GM23338 (cell line): ENCODE results near the gene CHRD. TPM values are rescaled to one million over a fixed set of nuclear protein-coding genes. Genes with fewer than 3 reads are reported as not detected.

ENCODE experiments used
- ATAC-seq: fragments of 200-7000 bp; cut with Tn5 transposase; 3 replicates; pipeline ENCODE4 v1.9.1; 2020
- DNase-seq: peaks from one replicate; pipeline ENCODE4 v3.0.0-alpha.2; 2015; ENCODE audit warnings: low spot score
- H2AFZ ChIP-seq: fragments of 200-600 bp; sonication (generic); 2 replicates; pipeline ENCODE4 v1.8.0; 2016; ENCODE audit warnings: antibody characterized with exemption, mild to moderate bottlenecking, moderate library complexity
- H3F3A ChIP-seq: fragments of 200-600 bp; sonication (generic); replicated peaks from 2 replicates; pipeline ENCODE4 v1.8.0; 2017; ENCODE audit warnings: antibody characterized with exemption, mixed run types, low read depth
- H3K27ac ChIP-seq: fragments of 200-600 bp; sonication (generic); 2 replicates; pipeline ENCODE4 v1.6.1; 2016; ENCODE audit warnings: low read depth
- H3K27me3 ChIP-seq: fragments of 200-600 bp; sonication (generic); 2 replicates; pipeline ENCODE4 v1.8.0; 2016; ENCODE audit warnings: mild to moderate bottlenecking, mixed run types, moderate library complexity; ENCODE audit not compliant: insufficient read depth
- H3K36me3 ChIP-seq: fragments of 200-600 bp; sonication (generic); 2 replicates; pipeline ENCODE4 v1.8.0; 2016; ENCODE audit warnings: mild to moderate bottlenecking; ENCODE audit not compliant: insufficient read depth
- H3K4me1 ChIP-seq: fragments of 200-600 bp; sonication (generic); 2 replicates; pipeline ENCODE4 v1.8.0; 2016; ENCODE audit warnings: mild to moderate bottlenecking, moderate library complexity; ENCODE audit not compliant: insufficient read depth
- H3K4me2 ChIP-seq: fragments of 200-600 bp; sonication (generic); 2 replicates; pipeline ENCODE4 v1.7.1; 2017; ENCODE audit warnings: mixed run types
- H3K4me3 ChIP-seq: fragments of 200-600 bp; sonication (generic); 2 replicates; pipeline ENCODE4 v1.6.1; 2016; ENCODE audit warnings: mixed run types
- H3K79me2 ChIP-seq: fragments of 200-600 bp; sonication (generic); replicated peaks from 2 replicates; pipeline ENCODE4 v1.8.0; 2017; ENCODE audit warnings: mild to moderate bottlenecking; ENCODE audit not compliant: insufficient read depth
- H3K9me2 ChIP-seq: fragments of 200-600 bp; sonication (generic); 2 replicates; pipeline ENCODE4 v1.8.0; 2017; ENCODE audit not compliant: insufficient read depth
- H4K20me1 ChIP-seq: fragments of 200-600 bp; sonication (generic); replicated peaks from 2 replicates; pipeline ENCODE4 v1.8.0; 2017; ENCODE audit warnings: mild to moderate bottlenecking; ENCODE audit not compliant: insufficient read depth
- H3K27ac Mint-ChIP-seq: 2 replicates; pipeline ENCODE4 v1.8.0; 2020; ENCODE audit warnings: inconsistent platforms, mild to moderate bottlenecking, moderate library complexity, mixed read lengths
- H3K27me3 Mint-ChIP-seq: 3 replicates; pipeline ENCODE4 v1.8.0; 2022; ENCODE audit warnings: low read depth, mild to moderate bottlenecking, moderate library complexity, mixed read lengths, inconsistent platforms; ENCODE audit not compliant: insufficient read depth, poor library complexity
- H3K36me3 Mint-ChIP-seq: 3 replicates; pipeline ENCODE4 v1.8.0; 2021; ENCODE audit warnings: low read depth, mild to moderate bottlenecking, inconsistent platforms, moderate library complexity, mixed read lengths
- H3K4me1 Mint-ChIP-seq: 3 replicates; pipeline ENCODE4 v1.8.0; 2020; ENCODE audit warnings: mild to moderate bottlenecking, inconsistent platforms, mixed read lengths
- H3K4me3 Mint-ChIP-seq: 3 replicates; pipeline ENCODE4 v1.8.0; 2021; ENCODE audit warnings: moderate library complexity, mild to moderate bottlenecking, inconsistent platforms, mixed read lengths
- H3K9me3 Mint-ChIP-seq: 3 replicates; pipeline ENCODE4 v1.8.0; 2020; ENCODE audit warnings: moderate library complexity, mild to moderate bottlenecking, inconsistent platforms, mixed read lengths
- CREB1 ChIP-seq: fragments of 250-450 bp; sonication (Bioruptor Pico); IDR thresholded peaks from 2 replicates; pipeline ENCODE4 v1.5.0; 2020; ENCODE audit warnings: low read depth, mild to moderate bottlenecking, moderate library complexity
- CTCF ChIP-seq, 2 experiments: fragments of 200-600 bp in 1 of 2; sonication (generic) in 1 of 2; conservative IDR thresholded peaks; 2 replicates each; pipeline versions ENCODE4 v1.5.1 to v1.6.1; 2016 to 2017; ENCODE audit warnings: antibody characterized with exemption in 2 of 2, low read depth in 2 of 2, mild to moderate bottlenecking in 2 of 2, moderate library complexity in 1 of 2
- ETS1 ChIP-seq: IDR thresholded peaks from 2 replicates; pipeline ENCODE4 v1.6.1; 2016; ENCODE audit warnings: antibody characterized with exemption
- EZH2 ChIP-seq: fragments of 200-600 bp; sonication (generic); IDR thresholded peaks from one replicate; pipeline ENCODE4 v1.8.0; 2017; ENCODE audit warnings: antibody characterized with exemption, mild to moderate bottlenecking, low read depth; ENCODE audit not compliant: unreplicated experiment
- EZH2phosphoT487 ChIP-seq: fragments of 200-600 bp; sonication (generic); IDR thresholded peaks from one replicate; pipeline ENCODE4 v1.8.1; 2018; ENCODE audit warnings: antibody characterized with exemption; ENCODE audit not compliant: unreplicated experiment
- JUNB ChIP-seq: IDR thresholded peaks from one replicate; pipeline ENCODE4 v1.6.1; 2016; ENCODE audit warnings: antibody characterized with exemption; ENCODE audit not compliant: unreplicated experiment
- NANOG ChIP-seq: IDR thresholded peaks from 2 replicates; pipeline ENCODE4 v1.6.1; 2016; ENCODE audit warnings: antibody characterized with exemption, borderline replicate concordance
- POLR2AphosphoS5 ChIP-seq: IDR thresholded peaks from 2 replicates; pipeline ENCODE4 v1.6.1; 2016; ENCODE audit warnings: antibody characterized with exemption, low read depth
- REST ChIP-seq: IDR thresholded peaks from one replicate; pipeline ENCODE4 v1.6.1; 2018; ENCODE audit warnings: antibody characterized with exemption; ENCODE audit not compliant: unreplicated experiment
- STAT1 ChIP-seq: IDR thresholded peaks from one replicate; pipeline ENCODE4 v1.6.1; 2016; ENCODE audit warnings: antibody characterized with exemption; ENCODE audit not compliant: unreplicated experiment
- ZNF114 ChIP-seq: fragments of 250-450 bp; sonication (Bioruptor Pico); IDR thresholded peaks from 2 replicates; pipeline ENCODE4 v1.5.0; 2020; ENCODE audit warnings: mild to moderate bottlenecking, moderate library complexity
- ZNF331 ChIP-seq: fragments of 250-450 bp; sonication (Bioruptor Pico); IDR thresholded peaks from 2 replicates; pipeline ENCODE4 v1.5.0; 2020; ENCODE audit warnings: low read depth, mild to moderate bottlenecking, moderate library complexity
- ZNF462 ChIP-seq: fragments of 250-450 bp; sonication (Bioruptor Pico); IDR thresholded peaks from 2 replicates; pipeline ENCODE4 v1.5.0; 2020; ENCODE audit warnings: mild to moderate bottlenecking, moderate library complexity
- polyA plus RNA-seq: library from polyadenylated mRNA; unstranded; fragments of >200 nt; fragmentation: Nextera tagmentation; extraction: Ambion mirVana; gene quantifications from 2 replicates; pipeline ENCODE4 v1.2.1, GENCODE V29; 2016
- total RNA-seq: library from RNA; depleted of rRNA; stranded (reverse); fragments of >200 nt; shearing (Covaris generic); gene quantifications from 2 replicates; pipeline ENCODE4 v1.2.3, GENCODE V29; 2014

CHRD gene
- total and polyA plus RNA-seq, 2 experiments from 2014 or later: 0.34 to 0.66 TPM

- peaks cover 6% of the 10 kb centered on the region; the same call in 1 of the 2 replicates for H3K4me1 ChIP-seq
- Mint-ChIP-seq H3K4me3 (no peak overlapping the region), H3K27me3 (no peaks in the 10 kb centered on the region), H3K9me3 (no peaks in the 10 kb centered on the region), H3K4me1 (peaks cover 8% of the 10 kb centered on the region), H3K27ac (no peak overlapping the region), H3K36me3 (peaks cover 32% of the 10 kb centered on the region)
- ATAC-seq (no peak), DNase-seq (no peak)
- H2AFZ ChIP-seq: no peak overlapping the region
- 0 out of 2 replicates have a peak, but pooled peaks cover 3% of the 10 kb centered on the region for H3K36me3 ChIP-seq
- H3F3A ChIP-seq: 0 out of 2 replicates have a peak, but pooled peaks cover 2% of the 10 kb centered on the region
- H3K79me2 ChIP-seq: no peaks in the 10 kb centered on the region
- H3K4me3 ChIP-seq: no peak overlapping the region
- H3K4me2 ChIP-seq: no peak overlapping the region
- TF ChIP-seq STAT1 (no peak), CTCF (conservative IDR thresholded peaks at IDR 0.05; ENCODE audit: low read depth in 2 of 2) (no peak), POLR2AphosphoS5 (no peak), ZNF331 (CRISPR knock-in tag) (no peak), ETS1 (no peak), ZNF462 (CRISPR knock-in tag) (no peak), NANOG (no peak), CREB1 (no peak), ZNF114 (CRISPR knock-in tag) (no peak), EZH2phosphoT487 (no peak), JUNB (no peak), REST (no peak), EZH2 (no peak)
- 0 out of 2 replicates have a peak, but pooled peaks cover 4% of the 10 kb centered on the region for H4K20me1 ChIP-seq
- H3K27ac ChIP-seq: no peak overlapping the region
- no peaks in the 10 kb centered on the region for H3K27me3 ChIP-seq
- no peaks in the 10 kb centered on the region for H3K9me2 ChIP-seq
Observed at GRCh38 chr3:184352149-184352785, 27.6 kb upstream of the CHRD start.
